NCI-H1092 treated with DMSO at 0.1 percent for 48 hours (cell line): ENCODE measurements around the gene POR.

ENCODE experiments used
- DNase-seq: peaks from one replicate; lab custom pipeline; 2025; lab: John Stamatoyannopoulos, UW

POR gene

DNA sequence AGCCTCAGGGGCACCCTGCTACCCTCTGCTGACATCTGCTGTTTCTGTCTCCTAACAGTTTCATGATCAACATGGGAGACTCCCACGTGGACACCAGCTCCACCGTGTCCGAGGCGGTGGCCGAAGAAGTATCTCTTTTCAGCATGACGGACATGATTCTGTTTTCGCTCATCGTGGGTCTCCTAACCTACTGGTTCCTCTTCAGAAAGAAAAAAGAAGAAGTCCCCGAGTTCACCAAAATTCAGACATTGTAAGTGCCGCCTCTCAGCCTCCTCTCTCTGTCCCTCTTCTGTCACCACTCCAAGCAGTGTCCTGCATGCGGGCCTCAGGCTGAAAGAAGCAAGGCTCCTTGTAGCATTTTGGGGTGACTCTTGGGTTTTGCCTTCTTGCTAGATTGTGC, 39.0 kb downstream of the POR start:
- DNase-seq = no peak

DNA sequence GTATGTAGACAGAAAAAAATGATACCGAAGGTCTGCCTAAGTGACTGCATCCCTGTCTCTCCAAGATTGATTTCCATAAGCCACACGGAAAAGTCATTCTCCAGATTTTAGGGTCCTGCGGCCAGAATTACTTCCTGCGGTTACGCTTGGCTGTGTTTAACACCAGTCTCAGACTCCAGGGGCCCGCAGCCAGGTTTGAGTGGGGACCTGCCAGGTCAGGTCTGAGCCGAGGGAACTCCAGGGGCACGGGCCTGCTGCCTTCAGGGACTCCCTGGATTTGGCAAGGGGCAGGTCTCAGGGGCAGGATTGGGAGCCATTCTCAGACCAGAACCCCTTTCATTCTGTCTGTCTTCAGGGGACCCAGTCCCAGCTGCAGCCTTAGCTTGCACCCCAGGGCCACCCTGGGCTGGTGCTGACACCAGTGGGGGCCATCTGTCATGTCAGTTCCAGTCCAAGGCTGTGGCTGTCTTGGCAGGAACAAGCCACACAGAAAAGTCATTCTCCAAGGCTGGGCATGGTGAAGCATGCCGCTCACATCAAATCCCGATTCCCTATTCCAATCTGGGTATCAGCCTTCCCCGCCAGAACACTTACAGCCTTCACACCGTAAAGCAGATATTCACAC, 40.5 kb downstream of the POR start:
- no peak for DNase-seq

DNA sequence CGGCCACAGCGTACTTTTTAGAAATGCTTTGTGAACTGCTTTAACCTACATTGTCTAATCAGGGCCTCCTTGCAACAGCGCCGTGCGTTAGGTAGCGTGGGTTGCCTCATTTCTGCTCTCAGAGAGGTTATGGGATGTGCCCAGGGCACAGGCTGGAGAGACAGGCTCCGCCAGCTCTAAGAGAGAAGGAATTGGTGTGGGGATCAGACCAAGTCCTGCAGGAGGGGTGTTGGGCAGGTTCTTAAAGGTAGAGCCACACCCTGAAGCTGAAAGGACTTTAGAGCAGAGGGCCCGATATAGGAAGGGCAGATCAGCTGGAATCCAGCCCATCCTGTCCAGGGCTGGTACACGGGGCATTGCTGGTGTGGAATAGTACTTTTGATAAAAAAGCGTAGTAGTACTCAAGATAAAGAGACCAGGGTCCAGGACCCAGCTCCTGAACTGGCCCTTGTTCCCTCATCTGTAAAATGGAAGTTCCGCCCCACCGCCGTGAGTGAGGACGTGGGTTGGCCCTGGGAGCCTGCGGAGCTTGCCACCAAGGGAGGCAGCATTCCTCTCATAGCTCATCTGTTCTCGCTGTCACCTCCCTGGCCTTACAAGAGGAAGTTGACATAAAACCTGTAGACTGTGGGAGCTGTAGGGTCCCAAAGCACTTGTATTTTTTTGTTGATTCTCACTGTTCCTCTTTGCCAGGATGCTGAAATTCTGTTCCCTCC, 42.2 kb downstream of the POR start:
- DNase-seq = no peak

DNA sequence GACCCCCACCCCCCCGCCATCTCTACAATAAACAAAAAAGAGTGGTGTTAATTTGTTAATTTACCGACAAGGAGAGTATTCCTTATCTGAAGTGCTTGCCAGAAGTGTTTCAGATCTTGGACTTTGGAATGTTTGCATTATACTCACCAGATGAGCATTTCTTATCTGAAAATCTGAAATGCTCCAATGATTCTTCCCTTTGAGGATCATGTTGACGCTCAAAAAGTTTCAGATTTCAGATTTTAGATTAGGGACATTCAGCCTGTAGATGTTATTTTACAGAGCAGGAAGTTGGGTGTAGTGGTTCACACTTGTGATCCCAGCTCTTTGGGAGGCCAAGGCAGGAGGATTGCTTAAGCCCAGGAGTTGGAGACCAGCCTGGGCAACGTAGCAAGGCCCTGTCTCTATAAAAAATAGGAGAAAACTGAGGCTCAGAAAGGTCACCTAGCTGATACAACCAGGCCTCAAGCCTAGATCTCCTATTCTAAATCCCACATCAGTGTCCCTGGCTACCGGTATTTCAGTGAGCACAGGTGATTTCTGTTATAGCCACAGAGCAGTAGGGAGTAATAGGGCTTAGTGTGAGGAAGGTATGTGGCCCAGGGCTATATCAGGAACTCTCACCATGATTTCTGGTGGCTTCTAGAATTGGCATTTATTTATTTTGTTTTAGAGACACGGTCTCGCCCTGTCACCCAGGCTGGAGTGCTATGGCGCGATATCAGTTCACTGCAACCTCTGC, 44.0 kb downstream of the POR start:
- DNase-seq = no peak

DNA sequence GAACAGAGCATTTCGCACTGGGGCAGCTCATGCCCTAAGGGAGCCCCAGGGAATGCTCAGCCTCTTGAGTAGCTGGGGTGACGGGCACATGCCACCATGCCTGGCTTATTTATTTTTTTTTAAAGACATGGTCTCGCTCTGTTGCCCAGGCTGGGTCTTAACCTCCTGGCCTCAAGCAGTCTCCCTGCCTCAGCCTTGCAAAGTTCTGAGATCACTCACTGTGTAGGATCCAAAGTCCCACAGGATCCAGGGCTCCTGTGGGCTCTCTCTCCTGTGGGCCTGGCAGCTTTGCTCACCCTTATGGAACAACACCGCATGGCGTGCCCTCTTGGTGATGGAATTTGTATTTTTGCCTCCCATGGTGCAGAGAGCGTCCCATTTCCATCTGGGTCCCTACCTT, 45.4 kb downstream of the POR start:
- no peak for DNase-seq

DNA sequence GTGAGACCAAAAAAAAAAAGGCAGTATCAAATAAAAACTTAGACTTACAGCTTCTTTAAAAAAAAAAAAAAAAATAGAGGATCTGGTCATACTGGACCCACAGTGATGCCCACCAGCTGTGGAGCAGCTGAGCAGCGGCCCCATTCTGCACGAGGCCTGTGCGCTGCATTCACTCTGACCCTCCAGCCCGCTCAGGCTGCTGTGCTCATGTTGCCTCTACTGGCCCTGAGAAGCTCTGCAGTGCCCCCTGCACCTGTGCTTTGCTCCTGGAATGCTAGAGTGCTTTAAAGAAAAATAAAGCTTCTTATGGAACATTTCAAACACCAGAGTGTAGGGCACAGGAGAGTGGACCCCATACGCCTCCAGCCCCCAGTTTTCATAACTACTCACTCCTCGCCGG, 46.3 kb downstream of the POR start:
- DNase-seq = no peak

DNA sequence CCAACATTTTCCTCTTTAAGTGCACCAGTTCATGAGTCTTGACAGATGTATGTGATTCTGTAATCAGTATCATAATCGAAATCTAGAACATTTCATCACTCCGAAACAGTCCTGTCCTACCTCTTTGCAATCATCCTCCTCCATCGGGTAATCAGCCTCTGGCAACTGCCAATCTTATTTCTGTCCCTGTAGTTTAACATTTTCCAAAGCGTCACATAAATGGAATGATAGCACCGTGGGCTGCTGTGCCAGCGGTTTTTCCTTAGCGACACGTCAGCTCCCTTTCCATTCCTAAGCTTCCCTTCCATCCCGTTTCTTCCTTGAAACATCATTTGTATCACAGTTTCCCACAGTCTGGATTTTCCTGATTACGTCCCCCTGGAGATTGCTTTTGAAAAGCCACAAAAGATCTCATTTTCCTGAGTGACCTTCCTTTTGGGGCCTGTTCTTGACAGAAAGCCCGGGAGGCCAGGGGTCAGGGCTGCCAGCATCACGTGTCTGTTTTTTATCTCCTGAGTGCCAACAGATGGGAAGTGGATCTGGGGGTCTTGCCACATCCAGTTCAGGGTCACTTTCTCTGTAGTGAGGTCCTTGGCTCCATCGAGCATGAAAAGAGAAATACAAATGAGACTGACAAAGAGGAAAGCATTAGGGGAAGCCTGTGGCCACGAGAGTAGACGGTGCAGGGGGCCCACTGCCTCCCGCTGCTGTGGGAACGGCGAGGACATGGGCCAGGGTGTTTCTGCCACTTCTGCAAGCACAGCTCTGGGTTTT, 47.8 kb downstream of the POR start:
- no peak for DNase-seq

DNA sequence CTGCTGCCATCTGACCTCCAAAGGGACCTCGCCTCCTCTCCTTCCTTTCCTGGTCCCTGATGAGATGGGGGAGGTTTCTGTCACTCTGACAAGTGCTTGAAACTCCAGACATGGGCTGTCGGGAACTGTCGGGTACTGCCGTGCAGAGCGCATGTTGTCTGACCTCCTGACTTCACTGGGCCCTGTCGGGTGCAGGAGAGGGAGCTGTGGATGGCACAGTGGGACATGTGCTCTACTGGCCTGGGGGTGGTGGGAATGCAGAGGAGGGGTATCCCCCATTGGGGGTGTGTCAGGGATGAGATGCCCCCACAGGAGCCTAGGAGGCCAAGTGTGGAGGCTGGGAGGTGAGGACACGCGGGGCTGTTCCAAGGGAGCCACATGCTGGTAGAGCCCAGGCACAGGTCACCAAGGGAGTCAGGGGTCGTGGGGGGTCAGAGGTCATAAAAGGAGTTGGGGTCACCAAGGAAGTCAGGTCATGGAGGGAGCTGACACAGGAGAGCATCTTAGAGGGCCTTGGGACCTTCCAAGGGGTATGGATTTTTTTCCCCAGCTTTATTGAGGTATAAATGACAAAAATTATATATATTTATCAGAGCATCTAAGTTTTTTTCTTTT, 48.5 kb downstream of the POR start:
- no peak for DNase-seq

DNA sequence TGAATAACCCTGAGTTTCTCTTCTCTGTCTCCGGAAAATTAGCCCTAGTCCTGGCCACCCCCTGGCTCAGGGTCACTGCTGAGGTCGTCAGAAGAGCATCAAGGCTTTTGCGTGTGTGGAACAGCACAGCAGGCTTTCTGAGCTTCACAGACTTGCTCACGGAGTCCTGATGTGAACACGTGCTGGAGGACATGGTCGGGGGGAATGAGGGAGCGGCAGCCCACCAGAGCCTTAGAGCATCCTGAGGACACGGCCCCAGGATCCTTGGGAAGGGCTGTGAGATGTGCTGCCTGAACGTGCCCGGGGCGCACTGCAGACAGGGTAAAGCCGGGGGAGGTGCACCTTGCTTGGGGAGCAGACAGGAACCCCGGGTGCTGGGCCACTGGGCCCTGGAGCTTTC, 50.7 kb downstream of the POR start:
- no peak for DNase-seq

DNA sequence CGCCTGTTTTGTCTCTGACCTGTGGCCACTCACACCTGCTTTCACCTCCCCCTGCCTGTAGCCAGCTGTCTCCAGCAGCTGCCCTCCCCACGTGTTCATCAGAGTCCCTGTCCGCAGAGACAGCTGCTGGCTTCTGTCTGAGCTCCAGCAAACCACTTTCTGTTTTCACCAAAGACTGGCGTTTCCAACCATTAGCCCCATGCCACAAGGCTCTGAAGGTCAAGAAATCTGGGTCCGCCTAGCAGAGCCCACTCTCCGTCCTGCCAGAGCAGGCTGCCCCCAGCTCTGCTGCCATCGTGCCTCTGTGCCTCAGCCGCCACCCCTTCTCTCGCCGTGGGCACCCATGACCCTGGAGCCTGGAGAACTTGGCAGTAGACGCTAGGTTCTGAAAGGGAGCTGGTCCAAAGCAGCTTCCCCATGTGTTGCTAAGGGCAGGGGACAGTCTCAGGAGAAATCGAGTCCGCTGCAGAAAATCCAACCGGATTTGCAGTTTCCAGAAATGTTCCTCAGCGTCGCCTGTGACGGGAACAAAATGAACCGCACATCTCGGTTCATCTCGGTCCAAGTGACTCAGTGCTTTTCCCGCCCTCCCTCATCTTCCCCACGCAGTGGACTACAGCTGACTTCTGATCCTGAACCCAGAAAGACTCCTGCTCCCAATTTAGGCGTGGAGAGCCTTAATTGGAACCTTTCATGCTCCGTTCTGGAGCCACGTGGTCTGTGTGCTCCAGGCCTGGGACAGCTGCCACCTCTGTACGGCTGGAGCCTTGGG, 51.4 kb downstream of the POR start:
- peak; percentile 89 for DNase-seq

DNA sequence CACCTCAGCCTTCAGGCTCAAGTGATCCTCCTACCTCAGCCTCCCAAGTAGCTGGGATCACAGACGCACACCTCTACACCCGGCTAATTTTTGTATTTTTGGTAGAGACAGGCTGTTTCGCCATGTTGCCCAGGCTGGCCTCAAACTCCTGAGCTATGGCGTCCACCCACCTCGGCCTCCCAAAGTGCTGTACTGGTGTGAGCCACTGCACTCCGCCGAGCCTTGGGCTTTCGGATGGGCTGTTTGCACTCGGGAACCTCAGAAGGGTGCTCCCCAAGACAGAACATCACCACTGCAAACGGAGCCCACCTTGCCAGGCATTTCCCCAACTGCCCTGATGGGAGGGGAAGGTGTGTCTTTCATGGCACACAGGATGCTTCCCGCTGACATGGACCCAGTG, 52.1 kb downstream of the POR start:
- DNase-seq = no peak

DNA sequence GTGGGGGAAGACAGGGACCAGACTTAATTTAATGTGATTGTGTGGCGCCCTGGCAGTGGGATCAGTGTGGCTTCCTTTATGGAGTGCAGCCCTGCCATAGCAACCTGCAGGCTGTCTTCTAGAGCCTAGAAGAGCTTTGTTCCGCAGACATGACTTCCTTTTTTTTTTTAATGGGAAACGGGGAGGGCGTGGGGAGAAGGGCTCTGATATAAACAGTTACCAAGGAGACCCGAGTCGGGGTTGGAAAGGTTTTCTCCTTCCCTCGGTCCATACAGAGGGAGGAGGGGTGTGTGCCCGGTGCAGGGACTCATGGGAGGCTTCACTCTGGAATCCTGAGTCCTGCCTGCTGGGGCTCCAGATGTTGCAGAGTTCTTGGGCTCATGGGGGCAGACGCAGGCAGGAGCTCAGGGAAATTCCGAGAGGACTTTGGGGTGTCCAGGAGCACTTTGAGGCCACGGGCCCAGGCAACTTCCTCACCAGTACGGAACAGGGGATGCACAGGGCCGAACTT, 52.6 kb downstream of the POR start:
- DNase-seq = peak; percentile 59

DNA sequence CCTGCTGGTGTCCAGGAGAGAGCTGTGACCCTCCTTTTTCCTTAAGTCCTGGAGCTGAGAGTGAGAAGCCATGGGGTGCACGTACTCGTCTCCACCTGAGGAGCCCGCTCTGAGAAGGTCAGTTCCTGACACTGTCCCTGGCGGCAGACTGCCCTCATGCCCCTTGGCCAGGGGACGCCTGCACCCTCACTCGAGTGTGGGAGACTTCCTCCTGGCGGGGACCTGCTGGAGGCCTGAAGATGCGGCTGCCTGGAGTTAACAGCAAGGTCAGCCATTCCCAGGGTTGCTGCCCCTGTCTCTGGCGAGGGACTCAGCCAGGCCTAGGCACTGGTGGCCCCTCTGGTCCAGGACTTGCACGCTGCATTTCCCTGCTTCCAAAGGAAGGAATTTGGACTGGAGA, 53.1 kb downstream of the POR start:
- no peak for DNase-seq

DNA sequence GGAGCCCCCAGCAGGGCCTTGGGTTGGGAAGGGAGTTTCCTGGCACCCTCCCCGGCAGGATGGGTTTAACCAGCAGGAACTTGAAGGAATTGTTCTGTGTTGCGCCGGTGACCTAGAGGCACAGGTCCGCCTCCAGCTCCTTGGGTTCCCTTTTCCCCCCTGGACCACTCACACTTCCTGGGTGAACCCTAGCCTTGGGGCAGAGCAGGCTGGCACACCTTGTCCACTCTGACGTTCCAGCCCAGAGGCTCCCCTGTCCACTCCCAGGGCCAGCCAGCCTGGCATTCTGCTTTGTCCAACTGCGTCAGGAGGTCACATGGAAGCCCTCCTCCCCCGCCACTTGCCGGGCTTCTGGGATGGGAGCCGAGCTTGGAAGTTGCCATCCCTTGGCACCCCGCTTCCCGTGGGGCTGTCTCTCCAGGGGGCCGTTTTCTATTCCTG, 53.6 kb downstream of the POR start:
- DNase-seq = no peak

DNA sequence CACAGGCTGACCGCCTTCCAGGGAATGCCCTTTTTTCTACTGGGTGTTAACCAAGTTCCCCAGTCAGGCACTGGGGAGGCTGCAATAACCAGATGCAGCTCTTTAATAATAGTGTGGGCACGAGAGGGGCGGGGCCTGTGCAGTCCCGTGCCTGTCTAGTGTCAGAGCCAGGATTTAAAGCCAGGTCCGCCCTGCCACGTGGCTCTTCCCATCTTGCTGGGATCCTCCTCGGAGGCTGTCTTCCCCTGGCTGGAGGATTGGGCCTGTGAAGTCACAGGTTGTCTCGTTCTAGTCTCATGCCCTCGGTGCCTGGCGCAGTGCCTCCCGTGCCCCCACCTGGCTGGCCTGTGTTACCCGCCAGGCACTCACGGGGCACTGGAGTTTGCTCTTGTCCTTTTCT, 54.2 kb downstream of the POR start:
- DNase-seq = no peak

DNA sequence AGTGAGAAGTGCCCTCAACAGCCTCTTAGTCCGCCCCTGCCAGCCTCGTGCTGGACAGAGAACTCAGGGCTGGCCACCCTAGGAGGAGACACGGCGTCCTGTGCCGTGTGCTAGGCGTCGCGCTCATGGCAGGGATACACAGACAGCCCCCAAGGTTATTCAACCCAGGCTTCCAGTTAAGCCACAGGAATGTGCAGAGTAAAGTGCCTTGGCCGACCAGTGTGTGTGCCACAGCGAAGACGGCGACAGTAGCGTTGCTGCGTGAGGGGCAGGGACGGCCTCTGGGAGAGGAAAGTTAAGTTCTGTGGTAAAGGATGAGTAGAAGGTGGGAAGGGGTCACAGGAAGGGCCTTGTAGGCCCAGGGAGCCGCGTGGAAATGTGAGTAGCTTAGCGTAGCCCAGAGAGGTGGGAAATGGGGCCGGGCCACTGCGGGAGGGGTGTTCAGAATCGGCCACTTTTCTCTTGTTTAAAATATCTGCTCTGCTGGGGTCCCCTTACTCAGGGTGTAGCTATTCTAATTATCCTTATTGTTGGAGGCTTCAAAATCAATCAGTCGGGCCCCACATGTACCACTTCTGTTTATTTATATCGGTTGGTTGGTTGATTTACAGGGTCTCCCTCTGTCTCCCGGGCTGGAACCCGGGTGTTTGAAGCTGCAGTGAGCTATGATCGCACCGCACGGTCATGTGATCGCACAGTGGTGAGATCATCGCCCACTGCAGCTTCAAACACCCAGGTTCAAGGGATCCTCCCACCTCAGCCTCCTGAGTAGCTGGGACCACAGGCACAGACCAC, 54.9 kb downstream of the POR start:
- no peak for DNase-seq

DNA sequence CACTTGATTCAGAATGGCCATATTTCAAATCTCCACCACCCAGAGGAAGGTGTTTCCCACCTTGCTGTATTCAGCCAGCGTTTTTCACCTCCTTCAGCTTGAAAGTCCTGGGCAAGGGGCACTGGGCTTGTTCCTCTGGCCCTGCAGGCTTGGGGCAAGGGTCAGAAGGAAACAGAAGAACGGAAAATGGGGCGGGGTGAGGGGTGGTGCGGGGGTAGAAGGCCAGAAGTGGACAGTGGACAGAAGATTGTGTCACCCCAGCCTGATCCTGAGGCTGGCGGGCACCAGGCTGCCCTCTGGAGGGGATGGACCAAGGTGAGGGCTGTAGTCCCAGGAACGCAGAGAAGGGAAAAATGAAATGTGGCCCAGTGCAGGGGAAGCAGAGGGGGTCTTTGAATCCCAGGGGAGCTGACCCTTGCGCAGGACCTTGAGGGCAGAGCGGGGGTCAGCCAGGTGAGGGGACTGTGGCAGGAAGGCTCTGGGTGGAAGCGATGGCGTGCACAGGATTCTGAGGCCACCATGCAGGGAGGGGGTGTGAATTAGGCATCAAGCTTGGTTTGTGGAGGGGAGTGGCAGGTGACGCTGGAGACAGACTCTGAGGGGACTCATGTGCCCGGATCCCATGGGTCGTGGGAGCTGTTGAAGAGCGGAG, 56.5 kb downstream of the POR start:
- no peak for DNase-seq

DNA sequence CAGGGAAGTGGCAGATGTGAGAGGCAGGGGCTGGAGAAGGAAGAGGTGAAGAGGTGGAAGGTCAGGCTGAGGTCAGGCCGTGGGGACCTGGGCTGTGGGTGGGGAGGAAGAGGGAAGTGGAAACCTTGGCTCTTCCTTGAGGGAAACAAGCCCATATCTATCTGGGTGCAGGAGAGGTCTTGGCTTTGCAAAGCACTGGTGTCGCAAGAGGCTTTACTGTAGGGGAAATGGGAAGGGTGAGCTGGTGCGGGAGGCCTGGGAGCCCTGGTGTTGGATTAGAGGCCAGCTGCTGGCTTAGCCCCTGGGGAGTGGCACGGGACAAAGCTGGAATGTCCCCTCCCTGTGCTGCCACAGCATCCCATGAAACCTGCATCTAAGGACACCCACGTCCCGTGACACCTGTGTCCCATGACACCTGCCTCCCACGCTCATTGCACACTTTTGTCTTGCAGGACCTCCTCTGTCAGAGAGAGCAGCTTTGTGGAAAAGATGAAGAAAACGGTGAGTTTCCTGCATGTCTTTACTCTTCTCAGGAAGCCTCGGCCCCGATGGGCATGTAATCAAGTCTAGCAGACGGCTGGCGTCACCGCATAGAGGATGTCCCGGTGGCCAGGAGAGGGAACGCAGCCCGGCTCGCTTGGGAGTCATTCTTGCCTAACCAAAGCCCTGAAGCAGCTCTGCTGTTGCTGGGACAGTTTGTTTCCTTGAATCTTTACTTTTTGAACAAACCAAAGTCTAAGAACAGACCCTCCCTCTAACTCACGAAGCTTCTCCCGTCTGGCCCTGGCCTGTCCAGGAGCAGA, 57.2 kb downstream of the POR start:
- no peak for DNase-seq

DNA sequence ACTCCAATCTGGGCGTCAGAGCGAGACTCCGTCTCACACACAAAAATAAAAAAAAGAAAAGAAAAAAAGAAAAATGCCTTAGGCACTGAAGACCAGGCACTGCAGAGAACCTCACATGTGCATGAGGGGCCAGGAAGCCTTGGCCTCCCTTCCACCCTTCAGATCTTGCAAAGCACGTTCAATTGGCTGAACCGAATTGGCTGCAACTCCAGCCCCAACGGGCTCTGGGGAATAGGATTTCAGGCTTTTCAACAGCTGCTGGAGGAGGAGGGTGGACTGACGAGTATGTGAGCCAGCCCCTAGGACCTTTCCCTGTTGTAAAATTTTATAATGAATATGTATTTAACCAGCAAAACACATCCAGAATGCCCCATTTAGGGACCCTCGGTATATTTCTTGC, 62.8 kb downstream of the POR start:
- peak; percentile 62 for DNase-seq
